ENCODE results near the gene TMBIM4.

GRCh38 chr12:66169221-66170170 lies at the start of gene TMBIM4:
- TF ChIP-seq POLR2A (IDR thresholded peaks at IDR 0.05) = peak; percentile 3 to 68
- TF ChIP-seq, protein P1, sequence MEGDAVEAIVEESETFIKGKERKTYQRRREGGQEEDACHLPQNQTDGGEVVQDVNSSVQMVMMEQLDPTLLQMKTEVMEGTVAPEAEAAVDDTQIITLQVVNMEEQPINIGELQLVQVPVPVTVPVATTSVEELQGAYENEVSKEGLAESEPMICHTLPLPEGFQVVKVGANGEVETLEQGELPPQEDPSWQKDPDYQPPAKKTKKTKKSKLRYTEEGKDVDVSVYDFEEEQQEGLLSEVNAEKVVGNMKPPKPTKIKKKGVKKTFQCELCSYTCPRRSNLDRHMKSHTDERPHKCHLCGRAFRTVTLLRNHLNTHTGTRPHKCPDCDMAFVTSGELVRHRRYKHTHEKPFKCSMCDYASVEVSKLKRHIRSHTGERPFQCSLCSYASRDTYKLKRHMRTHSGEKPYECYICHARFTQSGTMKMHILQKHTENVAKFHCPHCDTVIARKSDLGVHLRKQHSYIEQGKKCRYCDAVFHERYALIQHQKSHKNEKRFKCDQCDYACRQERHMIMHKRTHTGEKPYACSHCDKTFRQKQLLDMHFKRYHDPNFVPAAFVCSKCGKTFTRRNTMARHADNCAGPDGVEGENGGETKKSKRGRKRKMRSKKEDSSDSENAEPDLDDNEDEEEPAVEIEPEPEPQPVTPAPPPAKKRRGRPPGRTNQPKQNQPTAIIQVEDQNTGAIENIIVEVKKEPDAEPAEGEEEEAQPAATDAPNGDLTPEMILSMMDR (IDR thresholded peaks at IDR 0.05) = peak in 3 of 6 experiments; percentile 14 to 38 (median 23)

All from thyroid gland (tissue), 4 donors.